ENCODE results near the gene TUT1. TPM values are rescaled to one million over a fixed set of nuclear protein-coding genes. Genes with fewer than 3 reads are reported as not detected.
"Not testable (repeated sequence)": the region's sequence is repeated elsewhere in the genome, so short reads cannot be mapped to it uniquely, and the experiment has no call there.

TUT1 gene
- total RNA-seq, 2 experiments from 2014 or later, result 22.5 to 38.2 TPM

GRCh38 chr11:62592146-62592815 lies 958 bp upstream of the TUT1 start:
- H3K4me2 ChIP-seq (ENCODE audit: low read length), result peak overlapping the region; percentile 80
- H3K27ac ChIP-seq (ENCODE audit: low read depth, low read length, poor library complexity, severe bottlenecking), result peak overlapping the region; percentile 66
- H3K4me3 ChIP-seq (ENCODE audit: low read depth, low read length, poor library complexity, severe bottlenecking), result peak overlapping the region; percentile 85
- TSS peak; percentile 100 for BruUV-seq (replicated peaks)
- ChIA-PET POLR2A (interaction anchor here (0.8 to 3.3 kb wide), 25 partner anchors 9 to 265 kb away, joined by 3 to 37 read pairs (median 4); partner anchors contain the start of genes B3GAT3, C11orf98, CSKMT and EEF1G), CTCF (ENCODE audit: unreplicated experiment) (interaction anchor here (0.6 to 1.3 kb wide), 6 partner anchors 8 to 62 kb away, joined by 3 to 4 read pairs (median 3); partner anchors contain the start of gene MTA2)
- H2AFZ ChIP-seq (ENCODE audit: low read length), result 0 out of 2 replicates have a peak overlapping the region, but pooled peaks have one; percentile 4
- H3K9me2 ChIP-seq (ENCODE audit: insufficient read depth, low read length), result no peaks in the 10 kb centered on the region
- H4K20me1 ChIP-seq (ENCODE audit: insufficient read depth, low read length), result no peaks in the 10 kb centered on the region
- peak; percentile 32 for DNase-seq (ENCODE audit: low spot score)
- peaks cover 69% of the 10 kb centered on the region for H3K36me3 ChIP-seq (ENCODE audit: insufficient read depth, low read length)
- TF ChIP-seq CTCF (conservative IDR thresholded peaks at IDR 0.05; ENCODE audit: low read length), result 0 out of 2 replicates have a peak, but pooled peaks have one; percentile 7
- TF ChIP-seq EZH2phosphoT487 (IDR thresholded peaks at IDR 0.05; ENCODE audit: borderline replicate concordance, low read depth, low read length), result no peak
- intact Hi-C loops (cut with micrococcal nuclease; ENCODE audit: unreplicated experiment), result loop anchor here (5.0 to 10.0 kb wide), 3 partner anchors 75 to 243 kb away; partner anchors contain the start of genes C11orf98, CSKMT, HNRNPUL2 and STX5
- H3K79me2 ChIP-seq (ENCODE audit: insufficient read depth, low read depth, low read length), result peaks cover 25% of the 10 kb centered on the region; the same call in 1 of the 2 replicates
- peaks cover 33% of the 10 kb centered on the region for H3K4me1 ChIP-seq (ENCODE audit: insufficient read depth, low read length, poor library complexity, severe bottlenecking)
- no peaks in the 10 kb centered on the region for H3K9me3 ChIP-seq (ENCODE audit: low read length)

- no peaks in the 10 kb centered on the region for H4K20me1 ChIP-seq (ENCODE audit: insufficient read depth, low read length)
- no peak overlapping the region for H2AFZ ChIP-seq (ENCODE audit: low read length)
- no peaks in the 10 kb centered on the region for H3K9me2 ChIP-seq (ENCODE audit: insufficient read depth, low read length)
- peak overlapping the region; percentile 66 for H3K4me2 ChIP-seq (ENCODE audit: low read length)
- no peaks in the 10 kb centered on the region for H3K9me3 ChIP-seq (ENCODE audit: low read length)
- TF ChIP-seq EZH2phosphoT487 (IDR thresholded peaks at IDR 0.05; ENCODE audit: borderline replicate concordance, low read depth, low read length) (no peak), CTCF (conservative IDR thresholded peaks at IDR 0.05; ENCODE audit: low read length) (peak; percentile 71)
- H3K27ac ChIP-seq (ENCODE audit: low read depth, low read length, poor library complexity, severe bottlenecking), result no peak overlapping the region
- POLR2A ChIA-PET, result interaction anchor here (1.1 to 1.8 kb wide), 2 partner anchors 15 to 76 kb away, joined by 4 to 5 read pairs; partner anchors contain the start of genes C11orf98, CSKMT and EEF1G
- H3K4me1 ChIP-seq (ENCODE audit: insufficient read depth, low read length, poor library complexity, severe bottlenecking), result peaks cover 33% of the 10 kb centered on the region
- no peak for DNase-seq (ENCODE audit: low spot score)
- BruUV-seq (replicated peaks), result no TSS peak
- CTCF ChIA-PET (ENCODE audit: unreplicated experiment), result no interaction called here
- no peak overlapping the region for H3K4me3 ChIP-seq (ENCODE audit: low read depth, low read length, poor library complexity, severe bottlenecking)
- intact Hi-C loops (cut with micrococcal nuclease; ENCODE audit: unreplicated experiment), result no loop called here
- peaks cover 25% of the 10 kb centered on the region; the same call in 1 of the 2 replicates for H3K79me2 ChIP-seq (ENCODE audit: insufficient read depth, low read depth, low read length)
- H3K36me3 ChIP-seq (ENCODE audit: insufficient read depth, low read length), result peaks cover 67% of the 10 kb centered on the region
Observed at GRCh38 chr11:62588966-62589637, 2.2 kb downstream of the TUT1 start.

- H3K36me3 ChIP-seq (ENCODE audit: insufficient read depth, low read length), result peaks cover 84% of the 10 kb centered on the region
Observed at GRCh38 chr11:62585356-62585755, 6.0 kb downstream of the TUT1 start.

GRCh38 chr11:62581735-62582134 lies 9.6 kb downstream of the TUT1 start:
- H3K9me3 ChIP-seq (ENCODE audit: low read length); CTCF ChIA-PET (ENCODE audit: unreplicated experiment); H3K4me1 ChIP-seq (ENCODE audit: insufficient read depth, low read length, poor library complexity, severe bottlenecking); DNase-seq (ENCODE audit: low spot score); H3K4me2 ChIP-seq (ENCODE audit: low read length); intact Hi-C loops (cut with micrococcal nuclease; ENCODE audit: unreplicated experiment); BruUV-seq (replicated peaks); H4K20me1 ChIP-seq (ENCODE audit: insufficient read depth, low read length); H3K4me3 ChIP-seq (ENCODE audit: low read depth, low read length, poor library complexity, severe bottlenecking); H3K9me2 ChIP-seq (ENCODE audit: insufficient read depth, low read length); H2AFZ ChIP-seq (ENCODE audit: low read length); H3K79me2 ChIP-seq (ENCODE audit: insufficient read depth, low read depth, low read length); H3K27ac ChIP-seq (ENCODE audit: low read depth, low read length, poor library complexity, severe bottlenecking): not testable (repeated sequence)
- POLR2A ChIA-PET, result interaction anchor here (0.7 kb wide), 1 partner anchor 59 kb away, joined by 3 read pairs; no protein-coding TSS in a partner anchor
- H3K36me3 ChIP-seq (ENCODE audit: insufficient read depth, low read length), result peaks cover 93% of the 10 kb centered on the region

More at GRCh38 chr11:62585356-62585755, 6.0 kb downstream of the TUT1 start:
- peaks cover 10% of the 10 kb centered on the region for H3K4me1 ChIP-seq (ENCODE audit: insufficient read depth, low read length, poor library complexity, severe bottlenecking)
- H3K79me2 ChIP-seq (ENCODE audit: insufficient read depth, low read depth, low read length), result peaks cover 16% of the 10 kb centered on the region; the same call in 1 of the 2 replicates
- H3K9me3 ChIP-seq (ENCODE audit: low read length); H3K4me3 ChIP-seq (ENCODE audit: low read depth, low read length, poor library complexity, severe bottlenecking); H3K9me2 ChIP-seq (ENCODE audit: insufficient read depth, low read length); BruUV-seq (replicated peaks); CTCF ChIA-PET (ENCODE audit: unreplicated experiment); H3K27ac ChIP-seq (ENCODE audit: low read depth, low read length, poor library complexity, severe bottlenecking); intact Hi-C loops (cut with micrococcal nuclease; ENCODE audit: unreplicated experiment); DNase-seq (ENCODE audit: low spot score); H2AFZ ChIP-seq (ENCODE audit: low read length); H3K4me2 ChIP-seq (ENCODE audit: low read length); H4K20me1 ChIP-seq (ENCODE audit: insufficient read depth, low read length): not testable (repeated sequence)
- POLR2A ChIA-PET, result interaction anchor here (1.3 to 1.4 kb wide), 2 partner anchors 11 to 121 kb away, joined by 5 read pairs; partner anchors contain the start of gene EEF1G

Measured in OCI-LY7 (cell line).